GM19395 (cell line): ENCODE data around the gene SMAD2.

Experiments used
- ATAC-seq: cut with Tn5 transposase; IDR thresholded peaks from one replicate; pipeline ENCODE4 v1.9.1; 2021; ENCODE audit warnings: mild to moderate bottlenecking, moderate library complexity; ENCODE audit not compliant: unreplicated experiment

SMAD2 gene

DNA sequence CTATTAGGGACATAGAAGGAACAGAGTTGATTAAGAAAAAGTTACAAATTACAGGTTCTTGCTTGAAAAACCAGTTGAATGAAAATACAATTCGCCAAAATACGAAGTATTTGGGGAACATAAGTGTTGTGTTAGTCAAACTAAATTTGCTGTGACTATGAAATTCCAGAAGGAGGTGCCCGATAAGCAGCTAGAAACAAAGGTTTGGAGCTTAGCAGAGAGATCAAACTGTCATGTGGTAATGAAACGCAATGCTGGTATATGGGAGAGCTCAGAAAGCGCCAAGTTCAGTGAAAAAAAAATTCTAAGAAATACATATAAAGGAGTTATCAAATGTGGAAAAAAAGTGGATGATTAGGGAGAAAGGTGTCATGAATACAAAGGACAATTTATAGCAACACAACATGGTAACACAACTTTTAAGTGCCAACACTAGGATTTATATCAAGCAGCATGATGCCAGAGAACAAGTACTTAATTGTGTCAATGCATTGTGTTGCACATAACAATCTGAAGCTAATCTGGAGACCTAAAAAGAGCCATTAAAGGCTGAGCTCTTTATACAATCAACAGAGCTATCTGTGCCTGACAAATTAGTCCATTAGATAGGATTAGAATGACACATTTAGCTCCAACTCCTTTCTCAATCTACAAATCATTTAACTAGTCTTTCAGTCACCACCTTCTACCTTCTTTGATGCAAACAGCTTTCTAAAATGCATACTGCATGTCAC is 31.2 kb downstream of the SMAD2 start:
- ATAC-seq = no peak

DNA sequence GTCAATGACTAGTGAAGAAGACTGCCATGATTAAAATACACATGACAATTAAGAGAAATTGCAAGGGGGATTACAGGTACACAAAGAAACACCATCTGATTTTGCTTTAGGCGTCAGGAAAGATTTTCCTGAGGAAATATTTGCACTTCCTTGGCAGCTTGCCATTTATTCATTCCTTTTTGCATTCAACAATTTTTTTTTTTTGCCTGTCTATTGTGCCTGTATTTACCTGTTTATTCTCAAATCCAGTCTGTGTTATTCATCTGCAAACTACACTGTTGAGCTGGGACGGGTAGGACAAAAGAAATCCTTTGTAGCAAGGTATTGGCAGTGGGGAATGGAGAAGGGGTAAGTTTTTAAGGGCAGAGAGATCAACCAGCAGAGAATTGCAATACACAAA is 31.8 kb downstream of the SMAD2 start:
- ATAC-seq = no peak

DNA sequence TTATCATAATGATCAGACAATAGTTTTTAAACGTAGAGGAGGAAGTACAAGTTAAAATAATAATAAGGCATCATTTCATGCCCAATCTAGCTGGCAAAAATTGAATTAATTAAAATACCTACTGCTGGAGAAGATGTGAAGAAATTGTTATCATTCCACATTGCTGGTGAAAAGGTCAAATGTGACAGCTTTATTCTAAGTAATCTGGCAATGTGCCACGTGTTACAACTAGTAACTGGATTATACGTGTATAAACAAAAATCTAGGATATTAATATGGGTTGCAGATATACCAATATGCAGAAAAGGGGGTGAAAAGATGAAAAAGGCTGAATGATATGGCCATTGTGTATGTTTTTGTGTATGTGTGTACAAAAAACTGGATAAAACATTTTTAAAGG is 32.4 kb downstream of the SMAD2 start:
- ATAC-seq = no peak

DNA sequence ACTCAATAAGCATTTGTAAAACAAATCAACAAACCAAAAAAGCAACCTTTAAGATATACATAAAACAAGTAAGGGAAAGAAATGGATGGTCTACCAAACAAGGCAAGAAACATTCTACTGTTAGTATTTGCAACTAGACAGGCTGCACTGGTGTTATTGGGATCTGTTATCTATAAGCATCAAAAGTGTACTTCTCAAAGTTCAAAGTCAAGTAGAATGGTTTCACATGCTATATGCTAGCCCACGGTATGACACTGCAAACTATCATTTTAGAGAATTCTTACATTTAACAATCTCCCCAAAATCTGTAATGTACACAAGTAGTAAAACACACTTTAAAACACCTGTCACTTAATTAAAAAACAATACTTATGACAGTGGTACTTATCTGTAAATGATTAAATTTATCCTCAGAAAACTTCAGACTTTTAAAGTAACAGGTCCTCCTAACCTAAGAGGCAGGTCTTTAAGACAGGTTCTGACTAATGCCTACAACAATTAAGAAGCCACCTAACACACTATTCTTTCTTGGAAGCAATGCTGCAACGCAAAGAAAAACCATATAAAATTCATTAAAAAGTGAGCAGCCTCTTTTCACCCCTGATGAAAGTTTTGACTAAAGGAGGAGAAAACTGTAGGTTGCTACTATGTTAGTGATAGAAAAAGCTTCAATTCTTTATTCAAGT is 34.8 kb downstream of the SMAD2 start:
- ATAC-seq = no peak

DNA sequence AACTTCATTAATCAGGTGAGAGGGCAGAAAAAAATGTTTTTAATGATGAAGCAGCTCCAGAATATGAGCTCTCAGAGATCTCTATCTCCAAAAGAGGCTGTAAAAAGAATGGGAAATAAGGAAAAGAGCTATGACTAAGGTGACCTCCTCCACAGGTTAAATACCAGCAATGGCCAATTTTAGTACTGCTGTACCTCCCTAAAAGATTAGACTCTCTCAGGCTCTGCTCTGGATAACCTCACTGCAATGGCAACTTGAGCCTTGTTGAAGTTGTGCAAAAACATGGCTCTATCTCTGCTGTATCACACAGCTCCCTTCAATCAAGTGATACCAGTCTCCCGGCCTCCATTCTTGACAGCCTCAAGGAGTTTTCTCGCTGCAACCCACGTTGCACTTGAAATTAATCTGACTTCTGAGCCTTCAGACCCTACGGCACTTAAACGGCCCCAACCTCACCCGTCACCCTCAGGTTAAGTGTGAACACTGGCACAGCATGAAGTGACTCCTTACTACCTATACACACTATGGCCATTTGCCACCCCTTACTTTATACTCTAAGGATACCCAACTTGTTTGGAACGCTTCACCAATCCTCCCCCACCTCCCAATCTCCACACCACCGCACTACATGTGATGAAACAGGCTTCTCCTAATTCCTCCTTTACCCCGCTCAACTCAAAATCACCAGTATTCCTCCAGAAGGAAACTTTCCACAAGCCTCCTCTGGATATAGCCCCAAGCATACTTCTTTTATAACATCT is 36.3 kb downstream of the SMAD2 start:
- no peak for ATAC-seq

DNA sequence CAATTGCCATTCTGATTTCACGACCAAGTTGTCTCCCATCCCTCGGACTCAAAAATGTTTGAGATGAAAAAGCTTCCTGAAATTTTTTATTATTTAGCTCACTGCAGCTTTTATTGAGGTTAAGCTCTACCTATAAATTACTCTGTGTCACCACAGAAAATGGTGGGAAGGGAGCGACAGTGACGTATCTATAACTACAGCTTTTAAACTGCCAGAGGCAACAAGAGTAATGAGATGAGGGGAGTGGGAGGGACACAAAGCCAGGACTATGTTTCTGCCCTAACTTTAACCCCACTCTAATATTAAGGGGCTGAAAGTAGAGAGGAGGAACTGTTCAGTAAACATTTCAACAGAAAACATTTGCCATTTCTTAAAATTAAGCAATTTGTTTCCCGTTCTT is 37.4 kb downstream of the SMAD2 start:
- no peak for ATAC-seq

DNA sequence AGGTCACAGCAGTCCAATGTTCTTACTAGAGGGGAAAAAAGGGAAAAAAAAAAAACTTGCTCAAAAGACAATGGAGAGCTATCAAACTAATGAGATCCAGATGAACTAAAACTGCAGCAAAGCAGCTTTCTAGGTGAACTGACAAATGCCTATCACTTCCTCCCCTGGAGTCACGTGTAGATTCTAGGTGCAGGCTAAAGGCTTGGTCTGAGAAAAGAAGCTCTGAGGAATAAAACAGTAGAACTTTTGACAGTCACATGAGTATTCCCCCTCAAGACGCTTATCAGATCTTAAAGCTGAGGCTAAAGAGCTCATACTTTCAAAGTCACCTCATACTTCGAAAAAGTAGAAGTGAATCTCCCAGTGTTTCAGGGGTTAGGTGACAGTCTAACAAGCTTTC is 42.3 kb downstream of the SMAD2 start:
- ATAC-seq = no peak

DNA sequence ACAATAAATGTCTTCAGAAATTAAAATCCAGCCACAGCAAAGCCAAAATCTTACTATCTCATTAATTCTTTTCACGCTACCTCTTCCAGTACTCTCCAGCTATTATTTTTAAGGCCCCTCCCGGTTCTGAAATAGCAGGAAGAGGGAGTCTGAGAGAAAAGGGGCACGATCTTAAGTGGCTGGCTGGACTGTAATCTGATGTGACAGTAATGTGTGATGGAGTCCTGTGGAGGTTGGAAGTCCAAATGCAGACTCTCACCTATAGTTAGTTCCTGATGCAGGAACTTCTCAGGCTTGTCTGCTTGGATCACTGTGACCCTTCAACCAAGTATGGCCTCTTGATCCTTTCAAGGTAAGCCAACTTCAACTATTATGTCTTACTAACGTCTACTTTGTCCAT is 43.2 kb downstream of the SMAD2 start:
- no peak for ATAC-seq

DNA sequence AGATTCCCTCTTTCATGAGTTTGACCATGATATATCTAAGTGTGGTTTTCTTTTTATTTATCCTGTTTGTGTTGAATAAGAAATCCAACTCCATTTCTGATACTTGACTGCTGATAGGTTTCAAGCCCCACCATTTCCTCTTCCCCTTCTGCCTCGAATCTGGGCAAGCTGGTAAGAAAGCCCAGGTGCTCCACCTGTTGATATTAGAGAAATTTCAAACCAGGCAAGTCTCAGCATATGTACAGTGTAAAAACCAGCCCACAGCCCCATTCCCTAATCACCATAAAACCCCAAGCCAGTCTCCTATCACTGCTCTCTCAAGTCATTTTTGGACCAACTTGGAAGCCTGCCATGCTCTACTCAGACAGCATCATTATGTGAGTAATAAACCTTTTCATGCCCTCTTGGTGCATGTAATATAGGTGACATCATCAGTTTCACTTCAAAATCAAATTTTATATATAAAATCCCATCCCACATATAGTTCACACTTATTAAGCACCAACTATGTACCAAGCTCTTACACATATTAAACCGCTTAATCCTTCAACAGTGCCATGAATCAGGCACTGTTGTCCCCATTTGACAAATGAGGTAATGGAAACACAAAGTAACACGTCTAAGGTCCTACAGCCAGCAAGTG is 46.6 kb downstream of the SMAD2 start:
- no peak for ATAC-seq

DNA sequence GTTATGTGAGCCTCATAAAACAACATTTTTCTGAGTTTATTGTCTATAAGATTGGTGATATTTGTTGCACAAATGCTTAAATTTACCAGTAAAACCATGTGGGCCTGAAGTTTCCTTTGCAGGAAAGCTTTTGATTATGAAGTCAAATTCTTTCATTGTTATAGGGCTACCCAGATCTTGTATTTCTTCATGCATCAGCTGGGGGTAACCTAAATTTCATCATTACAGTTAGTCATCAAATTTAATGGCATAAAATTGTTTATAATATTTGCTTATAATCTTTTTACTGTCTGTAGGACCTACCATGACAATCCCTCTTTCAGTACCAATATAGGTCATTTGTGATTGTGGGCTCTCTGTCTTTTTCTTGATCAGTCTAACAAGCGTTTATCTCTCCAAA is 47.8 kb downstream of the SMAD2 start:
- ATAC-seq = no peak

DNA sequence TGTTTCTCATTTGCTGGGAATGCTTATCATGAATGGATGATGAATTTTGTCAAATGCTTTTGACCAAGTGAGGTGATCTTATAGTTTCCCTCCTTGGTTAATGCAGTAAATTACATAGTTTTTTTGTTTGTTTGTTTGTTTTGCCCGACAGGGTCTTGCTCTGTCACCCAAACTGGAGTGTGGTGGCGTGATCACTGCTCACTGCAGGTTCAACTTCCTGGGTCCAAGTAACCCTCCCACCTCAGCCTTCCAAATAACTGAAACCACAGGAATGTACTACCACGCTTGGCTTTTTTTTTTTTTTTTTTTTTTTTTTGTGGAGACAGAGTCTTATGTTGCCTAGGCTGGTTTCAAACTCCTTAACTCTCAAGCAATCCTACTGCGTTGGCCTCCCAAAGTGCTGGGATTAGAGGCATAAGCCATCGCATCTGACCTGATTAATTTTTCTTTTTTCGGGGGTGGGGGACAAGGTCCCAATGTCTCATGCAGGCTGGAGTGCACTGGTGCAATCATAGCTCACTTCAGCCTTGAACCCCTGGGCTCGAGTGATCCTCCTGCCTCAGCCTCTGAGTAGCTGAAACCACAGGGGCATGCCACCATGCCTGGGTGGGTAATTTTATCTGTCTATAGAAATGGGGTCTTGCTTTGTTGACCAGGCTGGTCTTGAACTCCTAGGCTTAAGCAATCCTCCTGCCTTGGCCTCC is 48.6 kb downstream of the SMAD2 start:
- no peak for ATAC-seq

DNA sequence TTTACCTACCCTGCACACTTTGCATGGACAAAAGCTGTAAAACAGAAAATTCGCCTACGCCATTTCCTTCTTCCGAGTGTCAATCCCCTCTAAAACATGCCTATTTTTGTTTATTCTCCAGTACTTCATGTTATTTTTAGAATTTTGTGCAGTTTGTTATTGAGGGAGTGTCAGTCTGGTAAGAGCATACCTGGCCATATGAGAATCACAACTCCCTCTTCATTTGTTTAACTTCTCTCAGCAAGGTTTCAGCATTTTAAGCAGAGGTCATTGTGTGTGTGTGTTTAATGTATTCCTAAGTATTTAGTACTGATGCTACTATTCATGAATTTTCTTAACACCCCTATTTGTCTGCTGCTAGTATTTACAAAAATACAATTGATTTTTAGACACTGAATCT is 49.4 kb downstream of the SMAD2 start:
- no peak for ATAC-seq

DNA sequence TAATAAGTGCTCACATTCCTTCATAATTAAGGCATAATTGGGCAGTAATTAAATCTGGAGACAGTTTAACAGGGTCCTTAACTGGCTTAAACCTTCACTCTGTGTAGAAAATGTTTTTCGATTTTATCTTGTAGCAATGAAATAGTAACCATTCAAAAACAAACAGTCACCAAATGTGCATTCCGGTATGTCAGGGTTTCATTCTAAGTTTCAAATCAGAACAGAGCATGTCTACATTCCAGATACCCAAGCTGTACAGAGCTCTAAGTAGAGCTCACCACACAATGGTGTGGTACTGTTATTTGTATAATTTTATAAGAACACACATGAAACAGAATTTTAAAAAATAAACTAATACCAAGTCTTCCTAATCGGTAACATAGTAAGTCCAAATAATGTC is 52.6 kb downstream of the SMAD2 start:
- no peak for ATAC-seq

DNA sequence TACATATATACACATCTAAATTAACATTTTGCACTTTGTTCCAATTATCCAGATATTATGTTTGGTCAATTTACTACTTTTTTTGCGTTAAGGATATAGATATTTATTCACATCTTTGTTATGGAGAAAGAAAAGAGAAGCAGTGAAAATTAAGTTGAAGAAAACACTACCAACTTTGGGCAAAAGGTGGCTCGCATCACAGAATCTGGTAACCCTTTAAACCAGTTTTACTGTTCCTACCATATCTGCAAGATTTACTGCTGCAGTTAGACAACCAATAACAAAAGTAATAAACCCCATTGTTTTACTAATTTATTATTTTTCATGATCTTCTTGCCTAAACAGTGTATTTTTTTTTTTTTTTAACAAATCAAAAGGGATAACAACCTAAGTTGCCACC is 53.6 kb downstream of the SMAD2 start:
- no peak for ATAC-seq

DNA sequence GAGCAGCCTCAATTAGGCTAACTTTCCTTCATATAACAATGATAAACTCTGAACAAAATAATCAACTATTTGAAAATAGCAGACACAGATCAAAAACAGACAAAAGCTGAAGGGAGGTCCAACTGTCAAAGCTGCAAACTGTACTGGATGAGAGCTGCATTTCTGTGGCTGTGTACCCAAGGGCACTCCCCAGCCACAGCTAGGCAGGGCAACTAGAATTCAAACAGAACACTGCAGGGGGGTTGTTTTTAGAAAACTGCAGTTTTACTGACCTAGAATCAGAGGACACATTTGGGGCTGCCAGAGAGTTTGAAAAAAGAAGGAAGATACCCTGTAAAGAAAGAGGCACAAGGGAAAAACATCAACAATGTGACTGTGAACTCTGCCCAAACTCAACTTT is 56.8 kb downstream of the SMAD2 start:
- ATAC-seq = no peak

DNA sequence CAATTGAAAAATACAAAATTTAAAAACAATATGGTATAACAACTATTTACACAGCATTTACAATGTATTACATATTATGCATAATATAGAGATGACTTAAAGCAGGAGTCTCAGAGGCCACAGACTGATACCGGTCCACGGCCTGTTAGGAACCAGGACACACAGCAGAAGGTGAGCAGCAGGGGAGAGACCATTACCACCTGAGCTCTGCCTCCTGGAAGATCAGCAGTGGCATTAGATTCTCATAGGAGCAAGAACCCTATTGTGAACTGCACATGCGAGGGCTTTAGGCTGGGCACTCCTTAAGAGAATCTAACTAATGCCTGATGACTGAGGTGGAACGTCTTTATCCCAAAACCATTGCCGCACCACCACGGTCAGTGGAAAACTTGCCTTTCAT is 58.0 kb downstream of the SMAD2 start:
- no peak for ATAC-seq

DNA sequence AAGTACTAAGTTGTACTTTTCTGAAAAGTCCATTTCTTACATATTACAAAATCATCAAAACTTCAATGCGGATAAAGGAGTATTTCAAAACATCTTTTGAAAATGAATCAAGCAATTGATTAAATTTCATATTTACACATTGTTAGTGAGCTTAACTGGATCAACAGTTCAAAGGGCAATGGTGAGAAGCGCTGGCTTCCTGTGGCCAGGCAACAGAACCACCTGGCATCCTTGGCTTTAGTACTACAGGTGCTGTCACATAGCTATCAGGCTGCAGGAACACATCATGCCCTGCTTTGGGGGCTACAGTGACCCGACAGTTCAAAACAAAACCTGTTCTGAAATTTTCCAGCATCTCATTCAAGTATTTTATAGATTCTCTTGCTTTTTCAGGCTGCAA is 59.2 kb downstream of the SMAD2 start:
- no peak for ATAC-seq

DNA sequence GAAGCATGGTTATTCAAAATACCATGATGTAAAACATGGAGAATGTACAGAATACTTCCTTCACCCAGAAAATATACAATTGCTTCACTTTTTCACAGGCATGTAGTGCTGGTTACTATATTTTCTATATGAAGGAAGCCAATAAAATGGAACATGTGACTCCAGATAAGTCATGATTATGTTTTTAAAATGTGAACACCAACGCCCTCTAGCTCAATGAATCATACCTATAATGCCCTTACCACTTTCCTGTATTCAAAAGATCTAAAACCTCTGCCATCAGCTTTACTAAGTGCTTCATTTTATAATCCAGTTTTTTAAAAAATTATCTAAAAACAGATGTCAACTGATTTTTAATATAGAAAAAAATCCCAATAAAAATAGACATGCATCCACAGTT is 59.9 kb downstream of the SMAD2 start:
- ATAC-seq = no peak

DNA sequence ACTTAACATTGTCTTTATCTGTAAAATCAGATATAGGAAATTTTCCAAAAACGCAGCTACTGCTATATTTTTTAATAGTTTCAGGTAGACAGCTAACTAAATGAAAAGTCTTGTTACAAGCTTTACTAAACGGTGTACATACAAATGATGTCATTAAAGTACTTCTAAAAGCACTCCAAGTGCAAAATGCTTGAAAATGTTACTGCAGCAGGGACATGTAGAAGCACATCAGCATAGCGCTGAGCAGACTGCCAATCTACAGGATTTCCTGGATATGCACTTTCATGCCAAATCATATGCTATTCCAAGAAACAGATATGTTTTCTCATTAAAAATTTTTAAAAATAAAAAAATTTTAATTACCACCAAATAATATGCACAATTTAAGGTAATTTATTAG is 61.7 kb downstream of the SMAD2 start:
- ATAC-seq = no peak

DNA sequence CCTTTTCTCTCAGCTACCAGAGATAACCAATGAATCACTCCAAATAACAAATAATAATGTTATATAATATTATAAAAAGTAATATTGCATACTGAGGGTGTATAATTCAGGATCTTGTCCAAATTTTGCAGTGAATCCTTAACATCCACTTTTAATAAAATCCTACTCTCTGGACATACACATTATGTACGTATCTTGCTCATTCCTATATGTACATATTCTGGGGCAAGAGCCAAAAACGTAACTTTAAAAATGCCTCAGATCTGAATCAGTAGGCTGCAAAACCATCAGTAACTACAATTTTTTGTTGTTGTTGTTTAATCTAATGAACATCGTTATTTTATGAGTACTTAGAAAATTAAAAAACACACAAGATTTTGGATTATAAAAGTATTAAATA is 65.3 kb downstream of the SMAD2 start:
- no peak for ATAC-seq

DNA sequence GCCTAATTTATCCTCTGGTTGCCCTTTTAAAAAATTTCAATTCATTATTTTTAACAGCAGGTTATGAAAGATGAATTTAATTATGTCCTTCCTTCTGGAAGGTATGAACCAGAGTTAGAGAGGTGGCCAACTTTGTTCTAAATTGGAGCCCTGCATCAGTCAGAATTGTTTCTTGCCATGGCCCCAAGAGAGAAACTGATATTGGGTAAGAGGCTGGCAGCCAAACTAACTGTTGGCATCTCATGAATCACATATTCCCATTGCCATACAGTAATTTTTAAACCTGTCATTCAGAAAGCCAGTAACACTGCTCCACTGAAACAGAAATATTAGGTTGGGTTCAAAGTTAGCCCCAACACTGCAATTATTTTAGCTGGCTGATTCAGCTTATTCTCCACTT is 67.4 kb downstream of the SMAD2 start:
- ATAC-seq = no peak
